Measurements from ENCODE around the gene EXOG. TPM values are rescaled to one million over a fixed set of nuclear protein-coding genes. Genes with fewer than 3 reads are reported as not detected.
A peak's percentile ranks its signal among the peaks of the same experiment; 100 is the strongest.

Gene EXOG
- total and polyA plus RNA-seq, 2 donors (not counting 1 experiment from before 2014, with no cell fraction given): 8.8 to 36.8 TPM

DNA sequence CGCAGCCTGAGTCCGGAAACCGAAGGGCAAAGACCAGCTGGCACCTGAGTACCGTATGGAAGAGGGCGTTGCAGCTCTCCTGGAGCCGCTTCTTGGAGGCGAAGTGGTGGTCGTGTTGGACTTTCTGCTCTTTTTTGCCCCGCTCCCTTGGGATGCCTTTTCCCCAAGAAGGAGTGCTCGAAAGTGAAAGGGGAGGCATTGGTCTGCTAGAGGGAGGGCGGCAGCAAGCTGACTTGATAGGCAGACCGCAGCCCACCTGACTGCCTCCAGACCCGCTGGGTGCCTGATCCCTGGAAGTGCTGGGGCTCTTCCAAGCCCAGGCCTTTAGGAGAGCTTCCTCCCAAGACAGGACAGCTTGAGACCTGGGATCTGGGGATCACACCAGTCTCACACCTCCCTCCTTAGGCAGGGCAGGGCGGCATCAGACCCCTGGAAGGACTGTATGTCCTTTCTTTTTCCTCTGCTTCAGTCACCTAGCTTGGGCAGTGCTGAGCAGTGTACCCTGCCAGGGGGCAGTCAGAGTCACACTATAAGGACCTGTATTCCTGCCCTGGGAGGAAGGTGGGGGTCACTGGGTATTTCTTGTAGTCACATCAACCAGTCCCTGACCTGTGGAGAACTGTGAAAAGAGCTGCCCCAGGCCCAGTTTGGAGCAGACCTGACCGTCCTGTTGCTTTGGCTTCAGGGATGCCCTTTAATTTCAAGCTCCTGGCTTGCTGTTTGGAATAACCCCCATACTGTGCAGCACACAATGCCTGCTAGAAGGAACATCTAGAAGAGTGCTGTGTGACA lies 40.3 kb upstream of the EXOG start:
- no peak overlapping the region for H3K27ac Mint-ChIP-seq
- Histone ChIP-seq H2AFZ (ENCODE audit: insufficient read depth, low read depth, low read length, poor library complexity, severe bottlenecking) (peak overlapping the region; percentile 71), H4K20me1 (ENCODE audit: control insufficient read depth, insufficient read depth, low read length, poor library complexity, severe bottlenecking) (no peaks in the 10 kb centered on the region), H3K27me3 (replicated peaks in 1 of 4; ENCODE audit: control extremely low read depth in 1 of 4, control insufficient read depth in 3 of 4, insufficient read depth in 4 of 4, low read length in 3 of 4) (peaks cover 0 to 30% (median 8%) of the 10 kb centered on the region in 4 experiments), H3K4me3 (ENCODE audit: control extremely low read depth in 1 of 5, extremely low read depth in 1 of 5, insufficient read depth in 1 of 5, low read depth in 2 of 5, low read length in 4 of 5) (peak overlapping the region; percentile 40 to 68 (median 60)), H3K27ac (ENCODE audit: low read length in 2 of 2) (no peak overlapping the region), H3K4me2 (replicated peaks; ENCODE audit: low read depth, low read length, poor library complexity, severe bottlenecking) (peak overlapping the region; percentile 81), H3K9ac (ENCODE audit: low read length) (peak overlapping the region; percentile 66), H3K79me2 (ENCODE audit: control insufficient read depth, insufficient read depth, low read length) (no peaks in the 10 kb centered on the region), H3K4me1 (ENCODE audit: control insufficient read depth in 2 of 2, insufficient read depth in 2 of 2, low read length in 2 of 2) (peaks cover 13 to 24% of the 10 kb centered on the region in 2 donors), H3K9me3 (ENCODE audit: control extremely low read depth in 1 of 3, control insufficient read depth in 2 of 3, insufficient read depth in 1 of 3, low read length in 2 of 3) (peaks cover 0 to 11% (median 0%) of the 10 kb centered on the region in 3 donors), H3K36me3 (replicated peaks in 1 of 2; ENCODE audit: control extremely low read depth in 1 of 2, control insufficient read depth in 1 of 2, extremely low read depth in 1 of 2, insufficient read depth in 2 of 2, low read length in 1 of 2) (no peaks in the 10 kb centered on the region)
- POLR2A ChIA-PET: no interaction called here
- H3K9me3 Mint-ChIP-seq (ENCODE audit: insufficient read depth): no peaks in the 10 kb centered on the region
- H3K4me1 Mint-ChIP-seq: peaks cover 15% of the 10 kb centered on the region
- DNase-seq (peak; percentile 39), ATAC-seq (ENCODE audit: low read depth) (no peak)
- H3K27me3 Mint-ChIP-seq: peaks cover 18% of the 10 kb centered on the region
- CTCF ChIA-PET: interaction anchor here (0.8 kb wide), 1 partner anchor 41 kb away, joined by 4 read pairs; the partner anchor contains the start of gene EXOG
- TF ChIP-seq EZH2 (IDR thresholded peaks at IDR 0.05; ENCODE audit: borderline replicate concordance, insufficient read depth, low read depth, low read length, poor library complexity, severe bottlenecking) (no peak), CTCF (IDR thresholded peaks at IDR 0.05) (no peak)
- H3K4me3 Mint-ChIP-seq: peak overlapping the region; percentile 90
- WGBS (ENCODE audit: insufficient coverage): 9% methylated on average over 14 of the region's 15 CpGs
- intact Hi-C loops (cut with micrococcal nuclease): loop anchor here (10.0 kb wide), 1 partner anchor 111 kb away; the partner anchor contains the start of gene XYLB

Measured in B cell (primary cell).